Upper lobe of left lung (tissue), 6 donors: Measurements from ENCODE around the gene LRR1. TPM values are rescaled to one million over a fixed set of nuclear protein-coding genes. Genes with fewer than 3 reads are reported as not detected.

Source experiments
- ATAC-seq, 2 donors: fragments of 200-7000 bp; cut with Tn5 transposase; one replicate each; pipeline ENCODE4 v1.9.1; 2022; ENCODE audit warnings: mild to moderate bottlenecking in 2 of 2, moderate library complexity in 2 of 2; ENCODE audit not compliant: low FRiP score in 2 of 2
- DNase-seq, 2 donors: peaks; one replicate each; pipeline ENCODE4 v3.0.0-alpha.2; 2019 to 2020
- H3K27ac ChIP-seq, 4 donors: fragments of 200-600 bp; sonication (generic); one replicate each; pipeline ENCODE4 v1.5.1; 2016 to 2019
- H3K27me3 ChIP-seq, 4 donors: fragments of 200-600 bp; sonication (generic); one replicate each; pipeline ENCODE4 v1.5.1; 2017 to 2019
- H3K36me3 ChIP-seq, 4 donors: fragments of 200-600 bp; sonication (generic); one replicate each; pipeline ENCODE4 v1.5.1; 2016 to 2019
- H3K4me1 ChIP-seq, 4 donors: fragments of 200-600 bp; sonication (generic); one replicate each; pipeline ENCODE4 v1.5.1; 2018 to 2019
- H3K4me3 ChIP-seq, 4 donors: fragments of 200-600 bp; sonication (generic); one replicate each; pipeline ENCODE4 v1.5.1; 2017 to 2019; ENCODE audit warnings: mild to moderate bottlenecking in 2 of 4, moderate library complexity in 1 of 4
- H3K9me3 ChIP-seq, 4 donors: fragments of 200-600 bp; sonication (generic); one replicate each; pipeline ENCODE4 v1.5.1; 2018 to 2019
- CTCF ChIP-seq, 6 experiments: fragments of 450-650 bp in 4 of 6; fragments of 200-600 bp in 2 of 6; sonication (generic) in 2 of 6; IDR thresholded peaks; one replicate each; pipeline ENCODE4 v1.5.1; 2016 to 2019; ENCODE audit warnings: antibody characterized with exemption in 6 of 6
- EP300 ChIP-seq, 4 donors: sonication (generic); formaldehyde crosslinking; IDR thresholded peaks; one replicate each; pipeline ENCODE4 v1.5.1; 2017; ENCODE audit warnings: antibody characterized with exemption in 4 of 4, control low read depth in 2 of 4
- POLR2A ChIP-seq, 4 donors: fragments of 450-650 bp; IDR thresholded peaks; one replicate each; pipeline ENCODE4 v1.5.1; 2016 to 2017; ENCODE audit warnings: antibody characterized with exemption in 4 of 4, mild to moderate bottlenecking in 2 of 4
- POLR2AphosphoS5 ChIP-seq, 2 donors: sonication (generic); formaldehyde crosslinking; IDR thresholded peaks; one replicate each; pipeline ENCODE4 v1.5.1; 2017; ENCODE audit warnings: antibody characterized with exemption in 2 of 2
- WGBS, 2 donors: methylation state at CpG; one replicate each; pipeline ENCODE4 v1.1.5; 2017 to 2018; 5-methylcytosine and 5-hydroxymethylcytosine counted together
- small RNA-seq, 4 donors: library from RNA; depleted of rRNA; stranded (forward); fragments of <200 nt; gene quantifications; one replicate each; pipeline ENCODE3, GENCODE V24; 2016
- total RNA-seq, 6 donors: library from RNA; depleted of rRNA in 4 of 6; stranded (reverse); fragments of >200 nt in 4 of 6; gene quantifications; one replicate each; pipeline versions ENCODE4 v1.1.0 to v1.2.1, GENCODE V29; 2016 to 2021
- donor health status: DM: no; HTN: no; CAD: no; lungs with moderate emphysema.
- donor health status: DM: no; HTN: yes; CAD: no; lungs with severe emphysema.

LRR1 gene
- total RNA-seq, 6 donors from 2014 or later: 1.6 to 13.6 (median 8.1) TPM

DNA sequence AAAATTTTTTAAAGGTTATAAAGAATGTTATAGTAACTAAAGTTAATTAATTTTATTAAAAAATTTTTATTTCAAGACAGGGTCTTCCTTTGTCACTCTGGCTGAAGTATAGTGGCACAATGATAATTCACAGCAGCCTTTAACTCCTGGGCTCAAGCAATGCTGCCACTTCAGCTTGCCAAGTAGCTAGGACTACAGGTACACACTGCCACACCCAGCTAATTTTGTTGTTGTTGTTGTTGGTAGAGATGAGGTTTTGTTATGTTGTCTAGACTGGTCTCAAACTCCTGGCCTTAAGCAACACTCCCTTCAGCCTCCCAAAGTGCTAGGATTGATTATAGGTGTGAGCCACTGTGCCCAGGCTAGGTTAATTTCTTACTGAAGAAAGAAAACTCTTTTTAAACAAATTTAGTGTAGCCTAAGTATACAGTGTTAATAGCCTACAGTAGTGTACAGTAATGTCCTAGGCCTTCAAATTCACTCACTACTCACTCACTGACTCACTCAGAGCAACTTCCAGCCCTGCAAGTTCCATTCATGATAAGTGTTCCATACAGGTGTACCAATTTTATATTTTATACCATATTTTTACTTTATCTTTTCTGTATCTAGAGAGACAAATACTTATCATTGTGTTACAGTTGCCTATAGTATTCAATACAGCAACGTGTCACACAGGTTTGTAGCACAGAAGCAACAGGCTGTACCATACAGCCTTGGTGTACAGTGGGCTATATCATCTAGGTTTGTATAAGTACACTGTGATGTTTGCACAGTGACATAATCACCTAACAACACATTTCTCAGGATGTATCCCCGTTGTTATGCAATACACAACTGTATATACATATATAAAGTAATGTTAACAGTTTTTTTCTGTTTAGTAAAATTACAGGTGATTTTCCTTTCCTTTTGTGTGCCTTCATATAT lies 61.1 kb downstream of the LRR1 start:
- no peaks in the 10 kb centered on the region for H3K36me3 ChIP-seq
- ATAC-seq (no peak), DNase-seq (no peak)
- H3K4me1 ChIP-seq: no peaks in the 10 kb centered on the region
- H3K27ac ChIP-seq: no peak overlapping the region
- whole genome bisulfite sequencing, 2 donors: 75 to 87% methylated on average over 2 of the region's 2 CpGs
- no peak for TF ChIP-seq POLR2AphosphoS5 (IDR thresholded peaks at IDR 0.05)
- TF ChIP-seq POLR2A (IDR thresholded peaks at IDR 0.05): no peak
- no peak for TF ChIP-seq CTCF (IDR thresholded peaks at IDR 0.05)
- no peak for TF ChIP-seq EP300 (IDR thresholded peaks at IDR 0.05)
- no peaks in the 10 kb centered on the region for H3K27me3 ChIP-seq
- H3K4me3 ChIP-seq: no peak overlapping the region
- no peaks in the 10 kb centered on the region for H3K9me3 ChIP-seq

Small RNA genes within 50 kb of the gene (small RNA-seq; reads per million reads assigned to genes)
- gene AL139099.3: 0 reads per million in 4 donors
- 0 reads per million in 4 donors for gene AL139099.4
- 0 reads per million in 4 donors for gene RF00019
- 0 reads per million in 4 donors for gene RNA5SP384

Other genes with a start within 250 kb of the LRR1 start
- gene RPS29, start 12.6 kb upstream of the LRR1 start, total RNA-seq: 1,000 to 10,000 TPM in 4 of 6 donors, 100 to 1,000 TPM in 2; 308 to 5,471 (median 1,242) TPM
- 100 to 1,000 TPM in 5 of 6 donors, 10 to 100 TPM in 1; 98.0 to 264 (median 171) TPM for gene RPL36AL, start 21.7 kb downstream of the LRR1 start, total RNA-seq
- 10 to 100 TPM; 14.7 to 41.7 (median 25.5) TPM for gene MGAT2, start 21.9 kb downstream of the LRR1 start, total RNA-seq
- 10 to 100 TPM in 3 of 6 donors, 1 to 10 TPM in 3; 6.1 to 17.6 (median 9.6) TPM for gene DNAAF2, start 36.3 kb downstream of the LRR1 start, total RNA-seq
- gene POLE2, start 89.3 kb downstream of the LRR1 start, total RNA-seq: 1 to 10 TPM in 4 of 6 donors, under 1 TPM in 2; 0.49 to 2.7 (median 2.1) TPM
- 10 to 100 TPM in 1 of 6 donors, 1 to 10 TPM in 5; 4.6 to 11.1 (median 5.3) TPM for gene KLHDC1, start 94.2 kb downstream of the LRR1 start, total RNA-seq
- gene KLHDC2, start 169.2 kb downstream of the LRR1 start, total RNA-seq: 10 to 100 TPM; 35.4 to 77.5 (median 53.8) TPM